SK-N-SH treated with all-trans-retinoic acid at 6 μM for 48 hours (cell line): ENCODE data around the gene APOC3.

Experiments
- ATAC-seq: fragments of 200-7000 bp; cut with Tn5 transposase; 3 replicates; pipeline ENCODE4 v1.9.1; 2020; ENCODE audit warnings: mild to moderate bottlenecking, moderate library complexity
- ARNTL ChIP-seq: fragments of 450-650 bp; formaldehyde crosslinking; IDR thresholded peaks from 2 replicates; pipeline ENCODE4 v1.5.0; 2020; ENCODE audit warnings: low read depth, mild to moderate bottlenecking, moderate library complexity, borderline replicate concordance
- BACH2 ChIP-seq: fragments of 250-450 bp; sonication (Bioruptor Pico); IDR thresholded peaks from 2 replicates; pipeline ENCODE4 v1.9.0; 2021; ENCODE audit warnings: mild to moderate bottlenecking, borderline replicate concordance
- CSDC2 ChIP-seq: fragments of 250-450 bp; sonication (Bioruptor Pico); IDR thresholded peaks from 2 replicates; pipeline ENCODE4 v1.5.0; 2020; ENCODE audit warnings: mild to moderate bottlenecking, moderate library complexity
- ESRRG ChIP-seq: fragments of 250-450 bp; sonication (Bioruptor Pico); IDR thresholded peaks from 2 replicates; pipeline ENCODE4 v1.6.1; 2021; ENCODE audit warnings: mild to moderate bottlenecking
- GLIS3 ChIP-seq: fragments of 250-450 bp; sonication (Bioruptor Pico); IDR thresholded peaks from 2 replicates; pipeline ENCODE4 v1.5.0; 2020; ENCODE audit warnings: mild to moderate bottlenecking, moderate library complexity
- ISL1 ChIP-seq: fragments of 250-450 bp; sonication (Bioruptor Pico); IDR thresholded peaks from 2 replicates; pipeline ENCODE4 v2.1.2; 2022; ENCODE audit warnings: mild to moderate bottlenecking, moderate library complexity
- OSR1 ChIP-seq: fragments of 250-450 bp; sonication (Bioruptor Pico); IDR thresholded peaks from 2 replicates; pipeline ENCODE4 v1.8.0; 2022; ENCODE audit warnings: moderate library complexity, mild to moderate bottlenecking, inconsistent platforms
- PATZ1 ChIP-seq: fragments of 250-450 bp; sonication (Bioruptor Pico); IDR thresholded peaks from 2 replicates; pipeline ENCODE4 v1.8.0; 2020; ENCODE audit warnings: mild to moderate bottlenecking, moderate library complexity, borderline replicate concordance
- RARB ChIP-seq: fragments of 250-450 bp; sonication (Bioruptor Pico); IDR thresholded peaks from 2 replicates; pipeline ENCODE4 v1.8.0; 2021; ENCODE audit warnings: mild to moderate bottlenecking, moderate library complexity
- SNAI2 ChIP-seq: fragments of 250-450 bp; sonication (Bioruptor Pico); IDR thresholded peaks from 2 replicates; pipeline ENCODE4 v1.5.0; 2020; ENCODE audit warnings: mild to moderate bottlenecking, moderate library complexity
- TCF4 ChIP-seq: fragments of 250-450 bp; sonication (Bioruptor Pico); IDR thresholded peaks from 2 replicates; pipeline ENCODE4 v1.8.0; 2021; ENCODE audit warnings: mild to moderate bottlenecking, moderate library complexity, borderline replicate concordance
- TOX ChIP-seq: fragments of 250-450 bp; sonication (Bioruptor Pico); IDR thresholded peaks from 2 replicates; pipeline ENCODE4 v1.8.0; 2021; ENCODE audit warnings: mild to moderate bottlenecking, moderate library complexity, borderline replicate concordance
- ZFP3 ChIP-seq: fragments of 250-450 bp; sonication (Bioruptor Pico); IDR thresholded peaks from 2 replicates; pipeline ENCODE4 v1.5.0; 2020; ENCODE audit warnings: mild to moderate bottlenecking, moderate library complexity
- ZFP30 ChIP-seq: fragments of 450-650 bp; formaldehyde crosslinking; IDR thresholded peaks from 2 replicates; pipeline ENCODE4 v1.5.0; 2022; ENCODE audit warnings: mild to moderate bottlenecking, moderate library complexity
- ZNF565 ChIP-seq: fragments of 450-650 bp; formaldehyde crosslinking; conservative IDR thresholded peaks from 2 replicates; pipeline ENCODE4 v1.5.0; 2020; ENCODE audit warnings: low read depth, mild to moderate bottlenecking, moderate library complexity
- ZNF70 ChIP-seq: fragments of 450-650 bp; formaldehyde crosslinking; IDR thresholded peaks from 2 replicates; pipeline ENCODE4 v1.5.0; 2020; ENCODE audit warnings: mild to moderate bottlenecking, moderate library complexity
- ZNF8 ChIP-seq: fragments of 450-650 bp; formaldehyde crosslinking; IDR thresholded peaks from 2 replicates; pipeline ENCODE4 v1.5.0; 2020; ENCODE audit warnings: mild to moderate bottlenecking, moderate library complexity
- TF ChIP-seq, protein P1 (sequence below): fragments of 250-450 bp; sonication (Bioruptor Pico); IDR thresholded peaks from 2 replicates; pipeline ENCODE4 v1.5.0; 2020; ENCODE audit warnings: mild to moderate bottlenecking, moderate library complexity
- TF ChIP-seq, protein P2 (sequence below): fragments of 250-450 bp; sonication (Bioruptor Pico); IDR thresholded peaks from 2 replicates; pipeline ENCODE4 v1.5.1; 2020; ENCODE audit warnings: low read depth, mild to moderate bottlenecking, moderate library complexity
- TF ChIP-seq, protein P3 (sequence below): fragments of 250-450 bp; sonication (Bioruptor Pico); IDR thresholded peaks from 2 replicates; pipeline ENCODE4 v1.8.0; 2021; ENCODE audit warnings: low read depth, mild to moderate bottlenecking, moderate library complexity, borderline replicate concordance

The APOC3 gene

DNA sequence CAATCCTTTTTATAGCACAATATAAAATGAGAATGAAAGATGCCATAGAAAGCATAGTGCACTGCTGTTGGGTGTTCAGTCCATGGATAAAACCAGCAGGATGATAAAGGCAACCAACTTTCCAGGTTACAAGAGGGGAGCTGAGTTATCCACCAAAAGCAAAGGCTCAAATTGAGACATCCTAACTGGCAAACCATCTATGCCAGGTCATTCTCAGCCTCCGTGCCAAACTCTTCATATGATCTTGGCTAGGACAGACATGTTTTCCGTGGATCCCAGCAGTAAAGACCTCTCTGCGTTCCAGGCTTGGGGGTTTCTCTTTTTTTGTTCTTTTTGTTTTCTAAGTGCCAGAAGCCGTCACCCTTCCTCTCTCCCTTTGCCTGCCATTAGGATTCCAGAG lies 15.0 kb downstream of the APOC3 start (continued):
- no peak for TF ChIP-seq OSR1
- no peak for TF ChIP-seq GLIS3
- no peak for TF ChIP-seq ZNF565 (CRISPR knock-in tag)
- no peak for TF ChIP-seq ARNTL (CRISPR knock-in tag)

DNA sequence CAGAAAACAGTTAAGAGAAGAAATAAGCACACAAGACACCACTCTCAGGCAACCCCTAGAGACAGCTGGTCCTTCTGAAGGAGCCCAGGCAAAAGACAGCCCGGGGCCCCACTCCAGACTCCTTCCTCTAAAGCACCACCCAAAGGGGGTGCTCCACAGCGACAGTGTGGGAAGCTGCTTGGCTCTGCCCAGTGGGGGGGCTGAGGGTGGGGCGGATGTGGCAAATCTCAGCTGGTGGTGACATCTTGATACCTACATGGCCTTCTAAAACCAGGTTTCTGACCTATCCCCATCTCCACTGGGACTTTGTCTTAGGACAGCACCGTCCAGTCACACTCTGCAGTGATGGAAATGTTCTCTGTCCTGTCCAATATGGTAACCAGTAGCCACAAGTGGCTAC lies 17.9 kb downstream of the APOC3 start:
- TF ChIP-seq ZNF70 (CRISPR knock-in tag) (no peak), CSDC2 (no peak), ZFP30 (no peak), ESRRG (CRISPR knock-in tag) (no peak), PATZ1 (no peak), RARB (CRISPR knock-in tag) (no peak), ZFP3 (CRISPR knock-in tag) (no peak)
- TF ChIP-seq, protein P1, sequence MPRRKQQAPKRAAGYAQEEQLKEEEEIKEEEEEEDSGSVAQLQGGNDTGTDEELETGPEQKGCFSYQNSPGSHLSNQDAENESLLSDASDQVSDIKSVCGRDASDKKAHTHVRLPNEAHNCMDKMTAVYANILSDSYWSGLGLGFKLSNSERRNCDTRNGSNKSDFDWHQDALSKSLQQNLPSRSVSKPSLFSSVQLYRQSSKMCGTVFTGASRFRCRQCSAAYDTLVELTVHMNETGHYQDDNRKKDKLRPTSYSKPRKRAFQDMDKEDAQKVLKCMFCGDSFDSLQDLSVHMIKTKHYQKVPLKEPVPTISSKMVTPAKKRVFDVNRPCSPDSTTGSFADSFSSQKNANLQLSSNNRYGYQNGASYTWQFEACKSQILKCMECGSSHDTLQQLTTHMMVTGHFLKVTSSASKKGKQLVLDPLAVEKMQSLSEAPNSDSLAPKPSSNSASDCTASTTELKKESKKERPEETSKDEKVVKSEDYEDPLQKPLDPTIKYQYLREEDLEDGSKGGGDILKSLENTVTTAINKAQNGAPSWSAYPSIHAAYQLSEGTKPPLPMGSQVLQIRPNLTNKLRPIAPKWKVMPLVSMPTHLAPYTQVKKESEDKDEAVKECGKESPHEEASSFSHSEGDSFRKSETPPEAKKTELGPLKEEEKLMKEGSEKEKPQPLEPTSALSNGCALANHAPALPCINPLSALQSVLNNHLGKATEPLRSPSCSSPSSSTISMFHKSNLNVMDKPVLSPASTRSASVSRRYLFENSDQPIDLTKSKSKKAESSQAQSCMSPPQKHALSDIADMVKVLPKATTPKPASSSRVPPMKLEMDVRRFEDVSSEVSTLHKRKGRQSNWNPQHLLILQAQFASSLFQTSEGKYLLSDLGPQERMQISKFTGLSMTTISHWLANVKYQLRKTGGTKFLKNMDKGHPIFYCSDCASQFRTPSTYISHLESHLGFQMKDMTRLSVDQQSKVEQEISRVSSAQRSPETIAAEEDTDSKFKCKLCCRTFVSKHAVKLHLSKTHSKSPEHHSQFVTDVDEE: no peak
- no peak for ATAC-seq

DNA sequence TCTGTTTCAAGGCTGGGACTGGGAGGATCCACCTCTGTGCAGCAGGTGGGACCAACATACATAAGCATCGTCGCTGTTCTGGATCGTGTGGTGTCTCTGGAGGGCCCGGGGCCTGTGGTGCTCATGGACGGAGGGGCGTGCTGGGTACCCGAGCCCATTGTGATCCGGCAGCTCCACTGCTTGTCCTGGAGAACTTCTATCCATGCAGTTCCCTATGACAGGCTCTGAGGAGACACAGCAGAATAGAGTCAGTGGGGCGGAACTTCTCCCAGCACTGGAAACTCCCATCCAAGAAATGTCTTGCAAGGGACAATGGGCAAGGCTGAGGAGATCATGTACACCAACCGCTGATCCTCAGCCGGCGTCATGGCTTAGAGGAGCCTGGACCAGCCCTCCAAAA lies 19.4 kb downstream of the APOC3 start:
- TF ChIP-seq BACH2 (CRISPR knock-in tag) (no peak), OSR1 (no peak), ZFP3 (CRISPR knock-in tag) (no peak), ZNF70 (CRISPR knock-in tag) (no peak), SNAI2 (CRISPR knock-in tag) (no peak)
- TF ChIP-seq, protein P1: no peak

DNA sequence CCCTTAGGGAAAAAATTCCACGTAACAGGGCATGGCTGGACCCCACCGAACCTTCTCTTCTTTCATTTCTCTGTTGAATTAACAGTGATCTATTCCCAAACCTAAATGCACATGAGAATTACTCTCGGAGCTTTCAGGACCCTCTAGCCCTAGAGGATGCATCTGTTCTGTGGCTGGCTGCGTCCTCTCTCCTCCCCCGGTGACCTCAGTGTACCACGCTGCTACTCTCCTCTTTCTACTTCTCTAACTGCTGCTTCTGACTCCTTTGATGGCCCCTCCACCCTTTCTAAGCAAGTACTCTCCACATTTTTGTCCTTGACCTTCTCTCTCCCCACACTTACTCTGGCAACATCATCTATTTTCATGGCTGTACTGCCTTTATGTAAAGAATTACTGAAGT lies 19.8 kb downstream of the APOC3 start:
- no peak for ATAC-seq
- TF ChIP-seq PATZ1: no peak
- TF ChIP-seq TCF4 (CRISPR knock-in tag): no peak
- no peak for TF ChIP-seq TOX (CRISPR knock-in tag)
- TF ChIP-seq CSDC2: no peak
- no peak for TF ChIP-seq ZFP30
- no peak for TF ChIP-seq SNAI2 (CRISPR knock-in tag)
- no peak for TF ChIP-seq BACH2 (CRISPR knock-in tag)
- no peak for TF ChIP-seq ISL1
- TF ChIP-seq, all 23 proteins: peak for 0

More for the DNA sequence above, 19.4 kb downstream of the APOC3 start:
- ATAC-seq: no peak

- no peak for ATAC-seq
- TF ChIP-seq RARB (CRISPR knock-in tag) (no peak), ZNF565 (CRISPR knock-in tag) (no peak), TCF4 (CRISPR knock-in tag) (no peak), ZNF8 (CRISPR knock-in tag) (no peak), OSR1 (no peak), CSDC2 (no peak), ARNTL (CRISPR knock-in tag) (no peak), BACH2 (CRISPR knock-in tag) (no peak)
- TF ChIP-seq, protein P2, sequence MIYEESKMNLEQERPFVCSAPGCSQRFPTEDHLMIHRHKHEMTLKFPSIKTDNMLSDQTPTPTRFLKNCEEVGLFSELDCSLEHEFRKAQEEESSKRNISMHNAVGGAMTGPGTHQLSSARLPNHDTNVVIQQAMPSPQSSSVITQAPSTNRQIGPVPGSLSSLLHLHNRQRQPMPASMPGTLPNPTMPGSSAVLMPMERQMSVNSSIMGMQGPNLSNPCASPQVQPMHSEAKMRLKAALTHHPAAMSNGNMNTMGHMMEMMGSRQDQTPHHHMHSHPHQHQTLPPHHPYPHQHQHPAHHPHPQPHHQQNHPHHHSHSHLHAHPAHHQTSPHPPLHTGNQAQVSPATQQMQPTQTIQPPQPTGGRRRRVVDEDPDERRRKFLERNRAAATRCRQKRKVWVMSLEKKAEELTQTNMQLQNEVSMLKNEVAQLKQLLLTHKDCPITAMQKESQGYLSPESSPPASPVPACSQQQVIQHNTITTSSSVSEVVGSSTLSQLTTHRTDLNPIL: no peak
- TF ChIP-seq, protein P3, sequence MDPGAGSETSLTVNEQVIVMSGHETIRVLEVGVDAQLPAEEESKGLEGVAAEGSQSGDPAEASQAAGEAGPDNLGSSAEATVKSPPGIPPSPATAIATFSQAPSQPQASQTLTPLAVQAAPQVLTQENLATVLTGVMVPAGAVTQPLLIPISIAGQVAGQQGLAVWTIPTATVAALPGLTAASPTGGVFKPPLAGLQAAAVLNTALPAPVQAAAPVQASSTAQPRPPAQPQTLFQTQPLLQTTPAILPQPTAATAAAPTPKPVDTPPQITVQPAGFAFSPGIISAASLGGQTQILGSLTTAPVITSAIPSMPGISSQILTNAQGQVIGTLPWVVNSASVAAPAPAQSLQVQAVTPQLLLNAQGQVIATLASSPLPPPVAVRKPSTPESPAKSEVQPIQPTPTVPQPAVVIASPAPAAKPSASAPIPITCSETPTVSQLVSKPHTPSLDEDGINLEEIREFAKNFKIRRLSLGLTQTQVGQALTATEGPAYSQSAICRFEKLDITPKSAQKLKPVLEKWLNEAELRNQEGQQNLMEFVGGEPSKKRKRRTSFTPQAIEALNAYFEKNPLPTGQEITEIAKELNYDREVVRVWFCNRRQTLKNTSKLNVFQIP: no peak
Measured at GRCh38 chr11:116851626-116852025, 21.9 kb downstream of the APOC3 start.
